Transverse colon (tissue), 4 donors: ENCODE data around the gene STXBP1. TPM values are rescaled to one million over a fixed set of nuclear protein-coding genes. Genes with fewer than 3 reads are reported as not detected.
"Not testable (repeated sequence)": the region's sequence is repeated elsewhere in the genome, so short reads cannot be mapped to it uniquely, and the experiment has no call there.

Experiments used
- DNase-seq: peaks from one replicate; pipeline ENCODE4 v3.0.0-alpha.2; 2019
- H3K27ac ChIP-seq, 4 donors: fragments of 200-600 bp; sonication (generic); 2 replicates each; pipeline ENCODE4 v1.5.1; 2016 to 2018; ENCODE audit warnings: inconsistent platforms in 4 of 4
- H3K27me3 ChIP-seq: fragments of 200-600 bp; sonication (generic); 2 replicates; pipeline ENCODE4 v1.5.1; 2017; ENCODE audit warnings: inconsistent platforms
- H3K36me3 ChIP-seq, 4 donors: fragments of 200-600 bp; sonication (generic); 2 replicates each; pipeline ENCODE4 v1.5.1; 2017 to 2019; ENCODE audit warnings: inconsistent platforms in 4 of 4
- H3K4me1 ChIP-seq, 4 donors: fragments of 200-600 bp; sonication (generic); 2 replicates each; pipeline ENCODE4 v1.5.1; 2017 to 2020; ENCODE audit warnings: inconsistent platforms in 4 of 4
- H3K4me3 ChIP-seq, 4 donors: fragments of 200-600 bp; sonication (generic); 1 replicate in 1 of 4; 2 replicates in 3 of 4; pipeline versions ENCODE4 v1.5.1 to v1.6.1; 2017 to 2019; ENCODE audit warnings: inconsistent platforms in 4 of 4
- H3K9me3 ChIP-seq, 2 donors: fragments of 200-600 bp; sonication (generic); 2 replicates each; pipeline ENCODE4 v1.5.1; 2017 to 2019; ENCODE audit warnings: inconsistent platforms in 2 of 2
- EP300 ChIP-seq: sonication (generic); formaldehyde crosslinking; IDR thresholded peaks from one replicate; pipeline ENCODE4 v1.6.1; 2017; ENCODE audit warnings: antibody characterized with exemption, low read depth
- POLR2A ChIP-seq: fragments of 450-650 bp; IDR thresholded peaks from one replicate; pipeline ENCODE4 v1.6.1; 2016; ENCODE audit warnings: antibody characterized with exemption, mild to moderate bottlenecking, moderate library complexity
- POLR2AphosphoS5 ChIP-seq, 3 donors: sonication (generic); formaldehyde crosslinking; IDR thresholded peaks; one replicate each; pipeline ENCODE4 v1.6.1; 2016; ENCODE audit warnings: antibody characterized with exemption in 3 of 3
- WGBS, 2 donors: methylation state at CpG; one replicate each; pipeline ENCODE4 v1.1.5; 2018; ENCODE audit warnings: low coverage in 1 of 2; 5-methylcytosine and 5-hydroxymethylcytosine counted together
- in situ Hi-C, 4 donors: fragments of 200-750 bp; cut with MboI; loops; one replicate each; pipeline versions ENCODE4 v1.15.0 to v1.15.1; 2017; ENCODE audit warnings: low sequenced_read_pairs in 3 of 4, low pct_ligation_motif_present in 1 of 4, low pct_unique_long_range_greater_than_20kb in 1 of 4
- intact Hi-C: fragments of 100-400 bp; cut with DNase I; formaldehyde crosslinking; loops from one replicate; pipeline ENCODE4 v1.15.1; 2023; ENCODE audit warnings: low total_unique reads
- total RNA-seq, 4 donors: library from RNA; depleted of rRNA; stranded (reverse); fragments of >200 nt; gene quantifications; one replicate each; pipeline ENCODE4 v1.1.0, GENCODE V29; 2016
- TF ChIP-seq, protein P1 (sequence below), 5 experiments: fragments of 200-600 bp in 3 of 5; fragments of 450-650 bp in 2 of 5; sonication (generic) in 3 of 5; IDR thresholded peaks; 1 replicate in 2 of 5; 2 replicates in 3 of 5; pipeline ENCODE4 v1.5.1; 2016 to 2017; ENCODE audit warnings: antibody characterized with exemption in 5 of 5, inconsistent platforms in 3 of 5, mild to moderate bottlenecking in 2 of 5, moderate library complexity in 1 of 5

Gene STXBP1
- total RNA-seq, 4 donors from 2014 or later, result 7.9 to 193 (median 13.3) TPM

DNA sequence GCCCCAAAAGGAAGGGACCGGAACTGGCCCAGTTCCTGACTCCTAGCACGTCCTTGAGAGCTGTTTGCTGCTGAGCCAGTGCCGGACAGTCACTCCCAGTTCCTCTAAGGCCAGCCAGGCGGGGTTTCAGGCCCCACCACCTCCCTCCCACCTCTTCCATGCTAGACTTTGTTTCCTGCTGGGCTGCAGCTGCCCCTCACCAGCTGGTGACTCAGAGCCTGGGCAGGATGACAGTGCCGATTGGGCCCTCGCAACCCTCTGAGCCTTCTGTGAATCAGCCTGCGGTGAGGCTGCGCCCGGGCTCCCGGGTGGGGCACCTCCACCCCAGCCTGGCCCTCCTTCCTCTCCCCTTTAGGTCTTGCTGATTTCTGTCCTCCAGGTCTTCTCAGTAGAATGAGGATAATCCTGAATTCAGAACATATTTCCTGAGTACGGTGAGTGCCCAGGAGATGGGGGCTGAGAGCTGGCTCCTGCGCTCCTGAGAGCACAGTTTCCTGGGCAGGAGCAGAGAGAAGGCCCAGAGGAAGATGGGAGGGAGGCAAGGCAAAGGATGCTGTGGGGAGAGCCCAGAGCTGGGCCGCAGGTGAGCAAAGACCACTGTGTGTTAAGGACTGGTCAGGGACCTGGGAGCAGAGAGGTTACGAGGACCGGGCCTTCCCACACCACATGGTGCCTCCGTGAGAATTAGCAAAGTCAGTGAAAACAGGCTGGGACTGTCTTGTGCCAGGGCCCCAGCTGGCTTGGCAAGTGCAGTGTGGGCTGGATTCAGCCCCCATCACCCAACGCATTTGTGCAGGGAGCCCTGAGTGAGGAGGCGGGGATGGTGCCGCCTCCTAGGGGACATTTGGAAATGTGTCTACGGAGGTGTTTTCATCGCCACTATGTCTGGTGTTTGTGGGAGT, 32.9 kb upstream of the STXBP1 start:
- H3K4me1 ChIP-seq, result peaks cover 29 to 58% (median 42%) of the 10 kb centered on the region in 4 donors
- H3K27me3 ChIP-seq, result no peaks in the 10 kb centered on the region
- in situ Hi-C loops (loop anchor here in 2 of 4 donors (25.0 kb wide), 2 partner anchors 158 to 333 kb away; partner anchors contain the start of genes ST6GALNAC4 (in 2 of the 2) and TOR2A (in 1 of the 2)), intact Hi-C loops (no loop called here)
- no peaks in the 10 kb centered on the region for H3K36me3 ChIP-seq
- peak; percentile 88 for DNase-seq
- peak overlapping the region; percentile 79 to 92 (median 88) for H3K27ac ChIP-seq
- no peaks in the 10 kb centered on the region for H3K9me3 ChIP-seq
- peak overlapping the region in 1 of 4 donors; percentile 1 for H3K4me3 ChIP-seq
- WGBS, 2 donors, result 32% methylated on average over 21 of the region's 21 CpGs; no CpG with 5 or more reads in 1 of the 2 donors
- no peak for TF ChIP-seq POLR2A
- peak; percentile 59 to 77 (median 71) for TF ChIP-seq POLR2AphosphoS5 (IDR thresholded peaks at IDR 0.05)
- TF ChIP-seq, protein P1, sequence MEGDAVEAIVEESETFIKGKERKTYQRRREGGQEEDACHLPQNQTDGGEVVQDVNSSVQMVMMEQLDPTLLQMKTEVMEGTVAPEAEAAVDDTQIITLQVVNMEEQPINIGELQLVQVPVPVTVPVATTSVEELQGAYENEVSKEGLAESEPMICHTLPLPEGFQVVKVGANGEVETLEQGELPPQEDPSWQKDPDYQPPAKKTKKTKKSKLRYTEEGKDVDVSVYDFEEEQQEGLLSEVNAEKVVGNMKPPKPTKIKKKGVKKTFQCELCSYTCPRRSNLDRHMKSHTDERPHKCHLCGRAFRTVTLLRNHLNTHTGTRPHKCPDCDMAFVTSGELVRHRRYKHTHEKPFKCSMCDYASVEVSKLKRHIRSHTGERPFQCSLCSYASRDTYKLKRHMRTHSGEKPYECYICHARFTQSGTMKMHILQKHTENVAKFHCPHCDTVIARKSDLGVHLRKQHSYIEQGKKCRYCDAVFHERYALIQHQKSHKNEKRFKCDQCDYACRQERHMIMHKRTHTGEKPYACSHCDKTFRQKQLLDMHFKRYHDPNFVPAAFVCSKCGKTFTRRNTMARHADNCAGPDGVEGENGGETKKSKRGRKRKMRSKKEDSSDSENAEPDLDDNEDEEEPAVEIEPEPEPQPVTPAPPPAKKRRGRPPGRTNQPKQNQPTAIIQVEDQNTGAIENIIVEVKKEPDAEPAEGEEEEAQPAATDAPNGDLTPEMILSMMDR (IDR thresholded peaks at IDR 0.05), result peak in 4 of 5 experiments; percentile 10 to 21 (median 14)

- no peaks in the 10 kb centered on the region for H3K9me3 ChIP-seq
- in situ Hi-C loops, result loop anchor here in 3 of 4 donors (10.0 to 25.0 kb wide), 4 partner anchors 76 to 332 kb away; partner anchors contain the start of genes ST6GALNAC4 (in 2 of the 3) and TOR2A (in 2 of the 3)
Measured at GRCh38 chr9:127580366-127580765, 31.7 kb upstream of the STXBP1 start.

DNA sequence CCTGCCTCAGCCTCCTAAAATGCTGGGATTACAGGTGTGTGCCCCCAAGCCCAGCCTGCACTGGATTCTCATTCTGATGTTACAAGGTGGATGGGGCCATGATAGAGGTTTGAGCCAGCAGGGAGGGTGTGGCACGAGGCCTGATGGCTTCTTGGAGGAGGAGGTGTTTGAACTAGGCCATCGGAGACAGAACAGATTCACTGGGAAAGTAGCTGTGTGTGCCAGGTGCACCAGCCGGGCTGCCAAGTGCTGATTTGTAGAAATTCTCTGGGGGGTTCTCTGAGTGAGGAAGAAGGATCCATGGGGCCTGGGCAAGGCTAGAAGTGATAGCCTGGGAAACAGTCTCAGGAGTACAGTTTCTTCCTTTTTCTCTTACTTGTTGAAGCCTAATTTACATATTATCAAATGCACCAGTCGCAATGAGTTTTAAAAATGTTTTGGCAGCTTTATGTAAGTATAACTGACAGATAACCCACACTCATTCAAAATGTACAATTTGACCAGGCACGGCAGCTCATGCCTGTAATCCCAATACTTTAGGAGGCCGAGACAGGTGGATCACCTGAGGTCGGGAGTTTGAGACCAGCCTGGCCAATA, 31.1 kb upstream of the STXBP1 start:
- 74 to 78% methylated on average over 4 to 7 of the region's 7 CpGs for WGBS, 2 donors
- H3K4me1 ChIP-seq, result peaks cover 16 to 40% (median 26%) of the 10 kb centered on the region in 4 donors
- H3K36me3 ChIP-seq, result no peaks in the 10 kb centered on the region
- no peaks in the 10 kb centered on the region for H3K27me3 ChIP-seq
- TF ChIP-seq, protein P1 (IDR thresholded peaks at IDR 0.05), result no peak
- TF ChIP-seq POLR2AphosphoS5 (IDR thresholded peaks at IDR 0.05), result no peak
- TF ChIP-seq EP300, result no peak
- TF ChIP-seq POLR2A, result no peak
- in situ Hi-C loops (loop anchor here in 3 of 4 donors (10.0 to 25.0 kb wide), 4 partner anchors 76 to 331 kb away; partner anchors contain the start of genes ST6GALNAC4 (in 2 of the 3) and TOR2A (in 2 of the 3)), intact Hi-C loops (no loop called here)
- DNase-seq, result no peak
- peak overlapping the region in 2 of 4 donors; percentile 24 to 90 for H3K27ac ChIP-seq
- H3K4me3 ChIP-seq, result no peak overlapping the region
- H3K9me3 ChIP-seq, result no peaks in the 10 kb centered on the region

More at GRCh38 chr9:127580366-127580765, 31.7 kb upstream of the STXBP1 start:
- DNase-seq, result no peak
- intact Hi-C loops, result no loop called here
- Histone ChIP-seq H3K4me3 (no peak overlapping the region), H3K27me3 (no peaks in the 10 kb centered on the region), H3K4me1 (peaks cover 19 to 46% (median 30%) of the 10 kb centered on the region in 4 donors), H3K36me3 (no peaks in the 10 kb centered on the region), H3K27ac (peak overlapping the region; percentile 79 to 92 (median 88))
- 83% methylated on average over 8 of the region's 8 CpGs; no CpG with 5 or more reads in 1 of the 2 donors for WGBS, 2 donors
- TF ChIP-seq POLR2AphosphoS5 (IDR thresholded peaks at IDR 0.05) (no peak), POLR2A (no peak), EP300 (no peak)
- TF ChIP-seq, protein P1 (IDR thresholded peaks at IDR 0.05), result no peak

- 82 to 90% methylated on average over 3 of the region's 3 CpGs for WGBS, 2 donors
- intact Hi-C loops, DNase-seq, H3K27me3 ChIP-seq, H3K9me3 ChIP-seq, H3K4me3 ChIP-seq, H3K36me3 ChIP-seq: not testable (repeated sequence)
- Histone ChIP-seq H3K4me1 (peaks cover 5 to 38% (median 19%) of the 10 kb centered on the region in 4 donors), H3K27ac (peak overlapping the region in 3 of 4 donors; percentile 46 to 56 (median 49))
- in situ Hi-C loops, result loop anchor here in 3 of 4 donors (10.0 to 25.0 kb wide), 4 partner anchors 80 to 328 kb away; partner anchors contain the start of genes ST6GALNAC4 (in 2 of the 3) and TOR2A (in 2 of the 3)
Measured at GRCh38 chr9:127584474-127584805, 27.6 kb upstream of the STXBP1 start.
